K562 (cell line): ENCODE measurements around the gene SSH3. TPM values are rescaled to one million over a fixed set of nuclear protein-coding genes. Genes with fewer than 3 reads are reported as not detected.

ENCODE experiments used
- CEBPB ChIP-seq: fragments of 450-650 bp; IDR thresholded peaks from 2 replicates; pipeline ENCODE4 v1.6.1; 2016; ENCODE audit warnings: missing genetic modification characterization, missing compliant biosample characterization
- CHCHD3 ChIP-seq: fragments of 250-450 bp; sonication (Bioruptor Pico); IDR thresholded peaks from 2 replicates; pipeline ENCODE4 v2.1.2; 2022; ENCODE audit warnings: mild to moderate bottlenecking
- CREM ChIP-seq: IDR thresholded peaks from 2 replicates; pipeline ENCODE4 v1.6.1; 2014; ENCODE audit warnings: antibody characterized with exemption, low read depth
- FOXJ3 ChIP-seq: sonication (generic); formaldehyde crosslinking; IDR thresholded peaks from 2 replicates; pipeline ENCODE4 v1.4.0; 2020; ENCODE audit warnings: mild to moderate bottlenecking, missing genetic modification reagents
- HDGF ChIP-seq: fragments of 450-650 bp; IDR thresholded peaks from 2 replicates; pipeline ENCODE4 v1.6.1; 2016
- HNRNPL ChIP-seq: fragments of 200-400 bp; formaldehyde crosslinking; IDR thresholded peaks from 2 replicates; pipeline ENCODE4 v1.6.1; 2017; ENCODE audit warnings: low read depth, mild to moderate bottlenecking, low read length
- KLF13 ChIP-seq: fragments of 450-650 bp; IDR thresholded peaks from 2 replicates; pipeline ENCODE4 v1.6.1; 2016; ENCODE audit warnings: missing genetic modification characterization, low read depth, mild to moderate bottlenecking, missing compliant biosample characterization, moderate library complexity, borderline replicate concordance
- NFXL1 ChIP-seq: fragments of 450-650 bp; formaldehyde crosslinking; IDR thresholded peaks from 2 replicates; pipeline ENCODE4 v1.4.0; 2021; ENCODE audit warnings: mild to moderate bottlenecking
- PCBP1 ChIP-seq: fragments of 200-400 bp; formaldehyde crosslinking; IDR thresholded peaks from 2 replicates; pipeline ENCODE4 v1.6.1; 2018; ENCODE audit warnings: mild to moderate bottlenecking, low read depth, low read length; ENCODE audit not compliant: poor library complexity, severe bottlenecking
- PHF8 ChIP-seq: fragments of 200-600 bp; sonication (generic); IDR thresholded peaks from 2 replicates; pipeline ENCODE4 v1.6.1; 2012; ENCODE audit warnings: mixed run types, mild to moderate bottlenecking, inconsistent platforms, low read length, moderate library complexity, borderline replicate concordance
- POLR2AphosphoS2 ChIP-seq: IDR thresholded peaks from 2 replicates; pipeline ENCODE4 v1.6.1; 2012; ENCODE audit warnings: low read length, improper control_type of control experiment
- PYGO2 ChIP-seq: fragments of 450-650 bp; IDR thresholded peaks from 2 replicates; pipeline ENCODE4 v1.6.1; 2016; ENCODE audit warnings: mild to moderate bottlenecking, missing genetic modification characterization, moderate library complexity, missing compliant biosample characterization
- RBBP5 ChIP-seq: fragments of 200-600 bp; sonication (generic); IDR thresholded peaks from 2 replicates; pipeline ENCODE4 v1.6.1; 2012; ENCODE audit warnings: borderline replicate concordance, mild to moderate bottlenecking, low read length, control low read depth, inconsistent platforms; ENCODE audit not compliant: insufficient read depth, poor library complexity, severe bottlenecking
- SMAD3 ChIP-seq: fragments of 450-650 bp; formaldehyde crosslinking; conservative IDR thresholded peaks from 2 replicates; pipeline ENCODE4 v1.4.0; 2020; ENCODE audit warnings: mild to moderate bottlenecking
- SNIP1 ChIP-seq: fragments of 450-650 bp; IDR thresholded peaks from 2 replicates; pipeline ENCODE4 v1.7.1; 2017; ENCODE audit warnings: low read depth, mild to moderate bottlenecking
- TCFL5 ChIP-seq: fragments of 250-450 bp; sonication (Bioruptor Pico); conservative IDR thresholded peaks from 2 replicates; pipeline ENCODE4 v1.6.1; 2021; ENCODE audit warnings: mild to moderate bottlenecking, moderate library complexity, matching md5 sums
- THAP7 ChIP-seq: fragments of 250-450 bp; sonication (Bioruptor Pico); IDR thresholded peaks from 2 replicates; pipeline ENCODE4 v1.5.0; 2021
- VEZF1 ChIP-seq: fragments of 200-800 bp; sonication (Bioruptor generic); IDR thresholded peaks from 2 replicates; pipeline ENCODE4 v1.6.1; 2017; ENCODE audit warnings: missing genetic modification characterization, missing compliant biosample characterization
- ZBTB33 ChIP-seq: sonication (generic); formaldehyde crosslinking; IDR thresholded peaks from 2 replicates; pipeline ENCODE4 v1.8.1; 2023; ENCODE audit warnings: mild to moderate bottlenecking, missing genetic modification reagents
- ZNF134 ChIP-seq: fragments of 250-450 bp; sonication (Bioruptor Pico); conservative IDR thresholded peaks from 2 replicates; pipeline ENCODE4 v1.4.0; 2020
- ZNF143 ChIP-seq: sonication (generic); formaldehyde crosslinking; IDR thresholded peaks from 2 replicates; pipeline ENCODE4 v1.9.0; 2022; ENCODE audit warnings: mild to moderate bottlenecking, missing genetic modification reagents
- ZNF23 ChIP-seq: fragments of 250-450 bp; sonication (Bioruptor Pico); IDR thresholded peaks from 2 replicates; pipeline ENCODE4 v1.4.0; 2020; ENCODE audit warnings: mild to moderate bottlenecking
- ZNF3 ChIP-seq: fragments of 250-450 bp; sonication (Bioruptor Pico); IDR thresholded peaks from 2 replicates; pipeline ENCODE4 v1.5.0; 2021; ENCODE audit warnings: mild to moderate bottlenecking, moderate library complexity
- ZNF586 ChIP-seq: fragments of 450-650 bp; formaldehyde crosslinking; conservative IDR thresholded peaks from 2 replicates; pipeline ENCODE4 v1.4.0; 2020; ENCODE audit warnings: mild to moderate bottlenecking, moderate library complexity
- ZNF76 ChIP-seq: fragments of 250-450 bp; sonication (Bioruptor Pico); IDR thresholded peaks from 2 replicates; pipeline ENCODE4 v1.4.0; 2020; ENCODE audit warnings: mild to moderate bottlenecking, moderate library complexity, borderline replicate concordance
- polyA plus RNA-seq, 8 experiments: library from polyadenylated mRNA; depleted of rRNA in 4 of 8; stranded (reverse) in 5 of 8; unstranded in 3 of 8; fragments of >200 nt; fragmentation: Nextera tagmentation in 2 of 8; fragmentation: Illumina TruSeq in 1 of 8; extraction: Ambion mirVana in 2 of 8; extraction: Trizol in 1 of 8; gene quantifications; 2 replicates each; pipeline versions ENCODE4 v1.2.1 to v1.2.3, GENCODE V29; 2011 to 2014; ENCODE audit warnings: inconsistent platforms in 1 of 8, missing spikeins in 1 of 8
- total RNA-seq, 7 experiments: library from RNA; depleted of rRNA in 6 of 7; stranded (reverse); fragments of >200 nt in 6 of 7; fragmentation: Illumina TruSeq in 2 of 7; extraction: Trizol in 2 of 7; gene quantifications; 2 replicates each; pipeline versions ENCODE4 v1.2.1 to v1.2.3, GENCODE V29; 2011 to 2021; ENCODE audit warnings: low replicate concordance in 1 of 7

Gene SSH3
- total and polyA plus RNA-seq, 9 of the 15 experiments (the other 6 are each of a cell fraction or from before 2014, with no cell fraction given): 0.07 to 1.0 (median 0.24) TPM; not detected in 3

GRCh38 chr11:67347964-67348749 is 44.8 kb downstream of the SSH3 start (continued):
- TF ChIP-seq NFXL1 (CRISPR knock-in tag) (no peak), SNIP1 (no peak), CEBPB (tag) (peak; percentile 89), PYGO2 (tag) (peak; percentile 78; the same call in 1 of the 2 replicates), TCFL5 (no peak; the same call in 1 of the 2 replicates), ZBTB33 (CRISPR knock-in tag) (no peak), ZNF76 (CRISPR knock-in tag) (peak; percentile 78; the same call in 1 of the 2 replicates), ZNF134 (CRISPR knock-in tag) (peak; percentile 46; the same call in 1 of the 2 replicates), ZNF23 (CRISPR knock-in tag) (no peak), HDGF (no peak), KLF13 (tag) (no peak), FOXJ3 (no peak), SMAD3 (CRISPR knock-in tag) (peak; percentile 69; the same call in 1 of the 2 replicates), ZNF586 (CRISPR knock-in tag) (no peak), ZNF143 (CRISPR knock-in tag) (no peak), VEZF1 (CRISPR knock-in tag) (peak; percentile 62), ZNF3 (CRISPR knock-in tag) (no peak), PCBP1 (no peak), CHCHD3 (CRISPR knock-in tag) (no peak), CREM (peak; percentile 40; the same call in 1 of the 2 replicates), POLR2AphosphoS2 (no peak), PHF8 (no peak), RBBP5 (peak; percentile 62), THAP7 (CRISPR knock-in tag) (no peak), HNRNPL (no peak)
